Mesendoderm (in vitro differentiated cells): ENCODE data around the gene JAGN1.

Experiments
- DNase-seq: peaks from one replicate; pipeline ENCODE4 v3.0.0; 2013
- H2AK5ac ChIP-seq: 2 replicates; pipeline ENCODE4 v1.6.1; 2013; ENCODE audit warnings: low read length, inconsistent platforms
- H2BK120ac ChIP-seq: 2 replicates; pipeline ENCODE4 v1.6.1; 2013; ENCODE audit warnings: low read depth, mild to moderate bottlenecking, low read length, moderate library complexity, mixed read lengths
- H2BK15ac ChIP-seq: replicated peaks from 2 replicates; pipeline ENCODE4 v1.6.1; 2013; ENCODE audit warnings: low read depth, mild to moderate bottlenecking, moderate library complexity
- H2BK5ac ChIP-seq: 2 replicates; pipeline ENCODE4 v1.6.1; 2013; ENCODE audit warnings: low read length, inconsistent platforms
- H3K18ac ChIP-seq: 2 replicates; pipeline ENCODE4 v1.6.1; 2013; ENCODE audit warnings: mild to moderate bottlenecking, low read length, mixed read lengths
- H3K23ac ChIP-seq: one replicate; pipeline ENCODE4 v1.6.1; 2013; ENCODE audit warnings: low read length
- H3K27ac ChIP-seq: 2 replicates; pipeline ENCODE4 v1.5.1; 2013; ENCODE audit warnings: low read depth, mild to moderate bottlenecking, inconsistent platforms, low read length, moderate library complexity
- H3K27me3 ChIP-seq: 2 replicates; pipeline ENCODE4 v1.6.1; 2013; ENCODE audit warnings: low read length, control low read depth, mild to moderate bottlenecking, inconsistent platforms; ENCODE audit not compliant: insufficient read depth, poor library complexity
- H3K36me3 ChIP-seq: 2 replicates; pipeline ENCODE4 v1.6.1; 2013; ENCODE audit warnings: low read length, inconsistent platforms; ENCODE audit not compliant: control insufficient read depth, insufficient read depth
- H3K4ac ChIP-seq: one replicate; pipeline ENCODE4 v1.6.1; 2013; ENCODE audit warnings: low read depth, mild to moderate bottlenecking, low read length, moderate library complexity
- H3K4me1 ChIP-seq: 2 replicates; pipeline ENCODE4 v1.6.1; 2013; ENCODE audit warnings: low read depth, low read length, inconsistent platforms; ENCODE audit not compliant: control insufficient read depth
- H3K4me2 ChIP-seq: 2 replicates; pipeline ENCODE4 v1.6.1; 2013; ENCODE audit warnings: low read length
- H3K4me3 ChIP-seq: 2 replicates; pipeline ENCODE4 v1.5.1; 2013; ENCODE audit warnings: mild to moderate bottlenecking, low read length
- H3K56ac ChIP-seq: one replicate; pipeline ENCODE4 v1.6.1; 2013; ENCODE audit warnings: low read length
- H3K79me1 ChIP-seq: 2 replicates; pipeline ENCODE4 v1.6.1; 2013; ENCODE audit warnings: low read length, inconsistent platforms
- H3K79me2 ChIP-seq: 2 replicates; pipeline ENCODE4 v1.6.1; 2013; ENCODE audit warnings: mild to moderate bottlenecking, low read length; ENCODE audit not compliant: control insufficient read depth, insufficient read depth
- H3K9ac ChIP-seq: 2 replicates; pipeline ENCODE4 v1.6.1; 2013; ENCODE audit warnings: low read length, inconsistent platforms
- H4K5ac ChIP-seq: one replicate; pipeline ENCODE4 v1.6.1; 2013; ENCODE audit warnings: low read length
- H4K8ac ChIP-seq: one replicate; pipeline ENCODE4 v1.6.1; 2013; ENCODE audit warnings: low read depth, mild to moderate bottlenecking, control low read depth, low read length, moderate library complexity
- WGBS: extraction: QIAGEN DNeasy Blood & Tissue Kit; methylation state at CpG from one replicate; pipeline ENCODE4 v1.1.7; 2013; ENCODE audit warnings: low lambda C conversion rate, missing lambda C conversion rate; ENCODE audit not compliant: insufficient coverage; ENCODE audit errors: extremely low coverage; 5-methylcytosine and 5-hydroxymethylcytosine counted together

JAGN1 gene

DNA sequence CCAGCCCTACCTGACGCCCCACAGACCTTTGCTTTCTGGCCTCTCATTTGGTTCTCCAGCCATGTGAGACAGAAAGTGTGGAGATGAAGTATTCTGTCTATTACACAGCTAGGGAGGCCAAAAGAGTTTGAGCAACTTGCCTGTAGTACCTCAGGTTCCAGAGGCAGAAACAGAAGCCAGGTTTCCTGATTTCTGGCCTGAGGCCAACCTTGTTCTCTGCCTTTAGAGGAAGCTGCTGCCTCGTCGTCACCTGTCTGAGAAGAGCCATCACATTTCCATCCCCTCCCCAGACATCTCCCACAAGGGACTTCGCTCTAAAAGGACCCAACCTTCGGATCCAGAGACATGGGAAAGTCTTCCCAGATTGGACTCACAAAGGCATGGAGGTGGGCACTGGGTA, 16.1 kb downstream of the JAGN1 start:
- no peak overlapping the region for H3K56ac ChIP-seq
- H4K5ac ChIP-seq, result no peak overlapping the region
- no peak overlapping the region for H3K4me2 ChIP-seq
- H3K9ac ChIP-seq, result no peak overlapping the region
- H4K8ac ChIP-seq, result no peak overlapping the region
- H2BK5ac ChIP-seq, result no peak overlapping the region
- H3K27me3 ChIP-seq, result no peaks in the 10 kb centered on the region
- no peak overlapping the region for H2BK15ac ChIP-seq
- H3K4me3 ChIP-seq, result no peak overlapping the region
- no peaks in the 10 kb centered on the region for H3K79me2 ChIP-seq
- no peak overlapping the region for H3K18ac ChIP-seq
- no peaks in the 10 kb centered on the region for H3K36me3 ChIP-seq
- DNase-seq, result no peak
- peaks cover 7% of the 10 kb centered on the region for H3K4me1 ChIP-seq
- no peak overlapping the region for H2AK5ac ChIP-seq
- no peak overlapping the region for H3K27ac ChIP-seq
- WGBS, result no CpG with 5 or more reads among the region's 5 CpGs
- no peak overlapping the region for H3K23ac ChIP-seq
- no peak overlapping the region for H3K4ac ChIP-seq
- no peaks in the 10 kb centered on the region for H3K79me1 ChIP-seq
- H2BK120ac ChIP-seq, result no peak overlapping the region

DNA sequence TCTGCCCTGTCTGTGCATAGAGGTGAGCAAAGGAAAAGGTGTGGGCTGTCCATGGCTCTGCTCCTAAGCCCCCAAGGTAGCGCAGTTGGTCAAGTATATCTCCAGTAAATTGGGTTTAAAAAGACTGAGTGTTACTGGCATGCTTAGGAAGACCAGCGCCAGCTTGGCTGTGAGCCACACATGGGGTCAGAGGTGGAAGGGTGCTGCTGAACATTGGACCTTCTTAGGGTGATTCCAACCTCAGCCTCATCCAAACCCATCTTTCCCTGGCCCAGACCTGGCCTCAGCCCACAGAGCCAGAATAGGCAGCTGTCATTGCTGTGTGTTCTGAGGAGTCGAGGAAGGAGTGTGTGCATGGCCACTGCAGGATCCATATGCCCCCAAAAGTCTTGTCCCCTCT, 17.9 kb downstream of the JAGN1 start:
- no peaks in the 10 kb centered on the region for H3K79me2 ChIP-seq
- no CpG with 5 or more reads among the region's 3 CpGs for WGBS

DNA sequence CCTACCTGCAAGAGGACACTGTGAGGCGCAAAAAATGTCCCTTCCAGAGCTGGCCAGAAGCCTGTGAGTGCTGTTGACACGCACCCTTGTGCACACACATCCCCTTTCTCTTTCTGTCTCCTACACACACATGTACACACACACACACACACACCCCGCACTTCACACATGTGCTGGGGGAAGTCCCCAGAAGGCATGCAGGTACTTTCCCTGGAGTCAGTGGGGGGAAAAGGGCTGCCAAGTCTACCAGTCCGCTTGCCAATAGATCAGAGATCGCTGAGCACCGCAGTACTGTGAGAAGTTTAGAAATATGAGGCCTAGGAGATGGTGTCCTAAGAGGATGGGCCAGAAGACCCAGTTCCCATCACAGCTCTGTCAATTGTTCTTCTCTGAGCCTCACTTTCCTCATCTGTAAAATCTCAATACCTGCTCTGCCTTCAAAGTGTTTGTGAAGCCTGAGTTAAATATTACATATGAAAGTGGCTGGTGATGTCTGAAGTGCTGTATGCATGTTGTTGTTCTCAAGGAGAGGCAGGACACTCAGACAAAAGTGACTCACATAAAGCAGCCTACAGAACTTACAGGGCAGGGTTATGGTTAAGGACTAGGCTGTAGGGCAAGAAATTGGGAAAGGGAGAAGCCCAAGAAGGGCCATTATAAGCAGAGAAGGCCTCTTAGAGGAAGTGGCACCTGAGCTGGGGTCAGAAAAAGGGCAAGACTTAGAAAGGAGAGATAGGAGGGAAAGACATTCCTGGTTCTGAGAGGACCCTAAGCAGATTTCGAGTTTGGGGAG, 19.0 kb downstream of the JAGN1 start:
- Histone ChIP-seq H3K9ac (no peak overlapping the region), H4K5ac (no peak overlapping the region), H3K36me3 (no peaks in the 10 kb centered on the region), H4K8ac (no peak overlapping the region), H2AK5ac (no peak overlapping the region), H3K27me3 (no peaks in the 10 kb centered on the region), H3K4me3 (no peak overlapping the region), H3K79me2 (no peaks in the 10 kb centered on the region), H3K4me1 (no peaks in the 10 kb centered on the region), H3K56ac (no peak overlapping the region), H2BK5ac (no peak overlapping the region), H2BK120ac (no peak overlapping the region), H3K18ac (no peak overlapping the region), H2BK15ac (no peak overlapping the region), H3K23ac (no peak overlapping the region), H3K4me2 (no peak overlapping the region), H3K27ac (no peak overlapping the region), H3K79me1 (no peaks in the 10 kb centered on the region), H3K4ac (no peak overlapping the region)
- WGBS, result no CpG with 5 or more reads among the region's 7 CpGs
- DNase-seq, result no peak

More for the DNA sequence above, 17.9 kb downstream of the JAGN1 start:
- DNase-seq, result no peak
- no peak overlapping the region for H2AK5ac ChIP-seq
- H2BK120ac ChIP-seq, result no peak overlapping the region
- no peak overlapping the region for H3K9ac ChIP-seq
- no peak overlapping the region for H3K4ac ChIP-seq
- H3K56ac ChIP-seq, result no peak overlapping the region
- no peak overlapping the region for H3K18ac ChIP-seq
- no peak overlapping the region for H2BK15ac ChIP-seq
- H2BK5ac ChIP-seq, result no peak overlapping the region
- no peaks in the 10 kb centered on the region for H3K36me3 ChIP-seq
- H3K79me1 ChIP-seq, result no peaks in the 10 kb centered on the region
- peaks cover 2% of the 10 kb centered on the region for H3K4me1 ChIP-seq
- no peak overlapping the region for H3K4me2 ChIP-seq
- H3K23ac ChIP-seq, result no peak overlapping the region
- no peak overlapping the region for H4K8ac ChIP-seq
- no peak overlapping the region for H3K27ac ChIP-seq
- no peak overlapping the region for H4K5ac ChIP-seq
- no peak overlapping the region for H3K4me3 ChIP-seq
- H3K27me3 ChIP-seq, result no peaks in the 10 kb centered on the region

DNA sequence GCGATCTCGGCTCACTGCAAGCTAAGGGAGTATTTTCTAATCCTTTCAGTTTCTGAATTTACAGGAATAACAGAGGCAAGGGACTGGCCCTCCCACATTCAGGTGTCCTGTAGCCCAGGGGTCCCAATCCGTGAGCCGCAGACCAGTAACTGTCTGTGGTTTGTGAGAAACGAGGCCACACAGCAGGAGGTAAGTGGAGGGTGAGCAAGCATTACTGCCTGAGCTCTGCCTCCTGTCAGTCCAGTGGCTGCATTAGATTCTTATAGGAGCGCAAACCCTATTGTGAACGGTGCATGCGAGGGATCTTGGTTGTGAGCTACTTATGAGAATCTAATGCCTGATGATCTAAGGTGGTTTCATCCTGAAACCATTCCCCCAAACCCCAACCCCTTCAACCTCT, 21.5 kb downstream of the JAGN1 start:
- no CpG with 5 or more reads among the region's 8 CpGs for WGBS
- H2BK120ac ChIP-seq, result no peak overlapping the region
- H4K5ac ChIP-seq, result no peak overlapping the region
- no peak overlapping the region for H3K4me2 ChIP-seq
- no peak for DNase-seq
- H3K18ac ChIP-seq, result no peak overlapping the region
- H3K79me1 ChIP-seq, result no peaks in the 10 kb centered on the region
- H4K8ac ChIP-seq, result no peak overlapping the region
- H3K4me3 ChIP-seq, result no peak overlapping the region
- H3K27ac ChIP-seq, result no peak overlapping the region
- no peaks in the 10 kb centered on the region for H3K36me3 ChIP-seq
- H2AK5ac ChIP-seq, result no peak overlapping the region
- no peak overlapping the region for H3K56ac ChIP-seq
- H3K4ac ChIP-seq, result no peak overlapping the region
- H2BK15ac ChIP-seq, result no peak overlapping the region
- no peak overlapping the region for H2BK5ac ChIP-seq
- H3K9ac ChIP-seq, result no peak overlapping the region
- no peaks in the 10 kb centered on the region for H3K27me3 ChIP-seq
- peaks cover 2% of the 10 kb centered on the region for H3K4me1 ChIP-seq
- H3K23ac ChIP-seq, result no peak overlapping the region
- no peaks in the 10 kb centered on the region for H3K79me2 ChIP-seq

DNA sequence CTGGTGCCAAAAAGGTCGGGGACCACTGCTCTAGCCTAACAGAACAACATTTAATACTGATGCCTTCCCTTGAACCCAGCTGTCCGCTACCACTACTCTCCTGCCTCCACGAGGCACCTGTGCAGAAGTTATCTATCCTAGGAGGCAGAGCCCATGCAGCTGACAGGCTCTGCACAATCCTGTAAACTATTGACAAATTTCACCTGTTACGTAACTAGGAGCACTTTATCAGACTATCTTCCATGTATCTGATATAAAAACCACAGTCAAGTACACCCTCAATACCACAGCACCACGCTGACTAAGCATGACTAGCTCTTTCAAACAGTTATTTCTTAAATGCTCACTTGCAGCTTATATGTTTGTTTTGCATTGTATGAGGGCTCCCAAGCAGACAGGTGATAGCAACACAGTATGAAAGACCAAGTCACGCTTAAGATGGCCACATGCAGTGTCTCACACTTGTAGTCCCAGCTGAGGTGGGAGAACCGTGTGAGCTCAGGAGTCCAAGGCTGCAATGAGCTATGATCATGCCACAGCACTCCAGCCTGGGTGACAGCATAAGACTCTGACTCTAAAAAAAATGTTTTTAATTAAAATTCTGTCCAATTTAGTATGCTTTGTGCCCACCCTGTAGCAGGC, 22.0 kb downstream of the JAGN1 start:
- no peak overlapping the region for H4K8ac ChIP-seq
- H3K79me2 ChIP-seq, result no peaks in the 10 kb centered on the region
- no peak overlapping the region for H2BK5ac ChIP-seq
- no peak overlapping the region for H3K23ac ChIP-seq
- no peak overlapping the region for H3K27ac ChIP-seq
- DNase-seq, result no peak
- no peak overlapping the region for H3K9ac ChIP-seq
- H3K4ac ChIP-seq, result no peak overlapping the region
- no peak overlapping the region for H4K5ac ChIP-seq
- H3K36me3 ChIP-seq, result no peaks in the 10 kb centered on the region
- no peak overlapping the region for H3K4me2 ChIP-seq
- H3K56ac ChIP-seq, result no peak overlapping the region
- no peak overlapping the region for H2AK5ac ChIP-seq
- no peak overlapping the region for H2BK15ac ChIP-seq
- no CpG with 5 or more reads among the region's 7 CpGs for WGBS
- no peak overlapping the region for H2BK120ac ChIP-seq
- H3K4me1 ChIP-seq, result peaks cover 3% of the 10 kb centered on the region
- H3K4me3 ChIP-seq, result no peak overlapping the region
- H3K18ac ChIP-seq, result no peak overlapping the region
- H3K27me3 ChIP-seq, result no peaks in the 10 kb centered on the region
- H3K79me1 ChIP-seq, result no peaks in the 10 kb centered on the region
